GM21423 (cell line): ENCODE data around the gene MZB1.
"Not testable (repeated sequence)": the region's sequence is repeated elsewhere in the genome, so short reads cannot be mapped to it uniquely, and the experiment has no call there.

Experiments used
- ATAC-seq: cut with Tn5 transposase; IDR thresholded peaks from one replicate; pipeline ENCODE4 v1.9.1; 2021; ENCODE audit warnings: mild to moderate bottlenecking, moderate library complexity; ENCODE audit not compliant: unreplicated experiment

MZB1 gene

GRCh38 chr5:139392678-139393496 is 3.2 kb upstream of the MZB1 start:
- peak; percentile 41 for ATAC-seq

- no peak for ATAC-seq
Measured at GRCh38 chr5:139392324-139392677, 2.6 kb upstream of the MZB1 start.

GRCh38 chr5:139391570-139392323 is 2.0 kb upstream of the MZB1 start:
- ATAC-seq: no peak

- no peak for ATAC-seq
Measured at GRCh38 chr5:139390639-139391569, 1.2 kb upstream of the MZB1 start.

- no peak for ATAC-seq
Measured at GRCh38 chr5:139388198-139388821, 1.4 kb downstream of the MZB1 start.

GRCh38 chr5:139387611-139388197 is 2.0 kb downstream of the MZB1 start:
- no peak for ATAC-seq

- ATAC-seq: not testable (repeated sequence)
Measured at GRCh38 chr5:139386956-139387355, 2.8 kb downstream of the MZB1 start.

GRCh38 chr5:139386050-139386438 is 3.7 kb downstream of the MZB1 start:
- no peak for ATAC-seq

- ATAC-seq: no peak
Measured at GRCh38 chr5:139385061-139386049, 4.4 kb downstream of the MZB1 start.

- ATAC-seq: no peak
Measured at GRCh38 chr5:139384591-139385051, 5.1 kb downstream of the MZB1 start.

- no peak for ATAC-seq
Measured at GRCh38 chr5:139383993-139384590, 5.6 kb downstream of the MZB1 start.

GRCh38 chr5:139383275-139383992 is 6.3 kb downstream of the MZB1 start, which contains the start of gene SLC23A1:
TSS of gene SLC23A1 (minus strand) at chr5:139383297. CDS start at chr5:139383253, 44 bp downstream.
- ATAC-seq: no peak

- ATAC-seq: no peak
Measured at GRCh38 chr5:139382807-139383206, 6.9 kb downstream of the MZB1 start.

- ATAC-seq: no peak
Measured at GRCh38 chr5:139381837-139382761, 7.6 kb downstream of the MZB1 start.

- ATAC-seq: no peak
Measured at GRCh38 chr5:139379626-139380449, 9.9 kb downstream of the MZB1 start.

GRCh38 chr5:139378941-139379361 is 10.8 kb downstream of the MZB1 start:
- ATAC-seq: no peak
